GM12874 (cell line): ENCODE results near the gene AGAP2.

ENCODE experiments used
- TF ChIP-seq, protein P1 (sequence below): IDR thresholded peaks from 2 replicates; pipeline ENCODE4 v1.5.1; 2011; ENCODE audit warnings: low read depth, mild to moderate bottlenecking, control low read depth, low read length, moderate library complexity; ENCODE audit not compliant: insufficient read depth

AGAP2 gene

DNA sequence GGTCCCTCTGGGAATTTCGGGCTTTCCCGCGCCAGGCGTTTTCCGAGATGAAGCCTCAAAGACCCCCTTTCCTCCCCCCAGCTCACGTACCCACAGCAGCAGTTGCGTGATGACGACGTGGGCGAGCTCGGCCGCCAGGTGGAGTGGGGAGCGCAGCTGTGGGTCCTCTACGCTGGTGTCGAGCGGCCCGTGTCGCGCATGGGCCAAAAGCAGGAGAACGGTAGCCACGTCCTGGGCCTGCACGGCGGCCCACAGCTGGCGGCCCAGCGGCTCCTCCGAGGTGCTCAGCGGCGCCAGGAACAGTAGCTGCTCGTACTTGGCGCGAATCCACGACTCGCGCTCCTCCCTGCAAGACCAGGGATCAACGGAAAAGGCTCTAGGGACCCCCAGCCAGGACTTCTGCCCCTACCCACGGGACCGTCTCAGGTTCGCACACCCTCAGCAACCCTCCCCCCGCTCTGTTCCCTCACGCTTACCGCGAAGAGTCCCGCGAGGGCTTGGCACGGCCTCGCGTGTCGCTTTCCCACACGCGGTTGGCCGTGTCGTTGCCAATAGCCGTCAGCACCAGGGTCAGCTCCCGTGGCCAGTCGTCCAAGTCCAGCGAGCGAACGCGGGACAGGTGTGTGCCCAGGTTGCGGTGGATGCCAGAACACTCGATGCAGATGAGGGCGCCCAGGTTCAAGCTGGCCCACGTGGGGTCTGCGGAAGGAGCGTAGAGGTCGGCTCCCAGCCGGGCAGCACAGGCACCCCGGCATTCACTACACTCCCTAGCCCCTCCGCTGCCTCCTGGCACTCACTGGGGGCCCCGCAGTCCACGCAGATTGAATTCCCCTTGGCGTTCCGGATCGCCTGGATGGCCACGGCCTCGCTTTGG, 11.4 kb downstream of the AGAP2 start:
- TF ChIP-seq, protein P1, sequence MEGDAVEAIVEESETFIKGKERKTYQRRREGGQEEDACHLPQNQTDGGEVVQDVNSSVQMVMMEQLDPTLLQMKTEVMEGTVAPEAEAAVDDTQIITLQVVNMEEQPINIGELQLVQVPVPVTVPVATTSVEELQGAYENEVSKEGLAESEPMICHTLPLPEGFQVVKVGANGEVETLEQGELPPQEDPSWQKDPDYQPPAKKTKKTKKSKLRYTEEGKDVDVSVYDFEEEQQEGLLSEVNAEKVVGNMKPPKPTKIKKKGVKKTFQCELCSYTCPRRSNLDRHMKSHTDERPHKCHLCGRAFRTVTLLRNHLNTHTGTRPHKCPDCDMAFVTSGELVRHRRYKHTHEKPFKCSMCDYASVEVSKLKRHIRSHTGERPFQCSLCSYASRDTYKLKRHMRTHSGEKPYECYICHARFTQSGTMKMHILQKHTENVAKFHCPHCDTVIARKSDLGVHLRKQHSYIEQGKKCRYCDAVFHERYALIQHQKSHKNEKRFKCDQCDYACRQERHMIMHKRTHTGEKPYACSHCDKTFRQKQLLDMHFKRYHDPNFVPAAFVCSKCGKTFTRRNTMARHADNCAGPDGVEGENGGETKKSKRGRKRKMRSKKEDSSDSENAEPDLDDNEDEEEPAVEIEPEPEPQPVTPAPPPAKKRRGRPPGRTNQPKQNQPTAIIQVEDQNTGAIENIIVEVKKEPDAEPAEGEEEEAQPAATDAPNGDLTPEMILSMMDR = no peak

- TF ChIP-seq, protein P1 = peak; percentile 25; the same call in 1 of the 2 replicates
These were observed 12.2 kb downstream of the AGAP2 start for GRCh38 chr12:57726151-57726883.

GRCh38 chr12:57725851-57726150, 12.7 kb downstream of the AGAP2 start:
- TF ChIP-seq, protein P1 = no peak

DNA sequence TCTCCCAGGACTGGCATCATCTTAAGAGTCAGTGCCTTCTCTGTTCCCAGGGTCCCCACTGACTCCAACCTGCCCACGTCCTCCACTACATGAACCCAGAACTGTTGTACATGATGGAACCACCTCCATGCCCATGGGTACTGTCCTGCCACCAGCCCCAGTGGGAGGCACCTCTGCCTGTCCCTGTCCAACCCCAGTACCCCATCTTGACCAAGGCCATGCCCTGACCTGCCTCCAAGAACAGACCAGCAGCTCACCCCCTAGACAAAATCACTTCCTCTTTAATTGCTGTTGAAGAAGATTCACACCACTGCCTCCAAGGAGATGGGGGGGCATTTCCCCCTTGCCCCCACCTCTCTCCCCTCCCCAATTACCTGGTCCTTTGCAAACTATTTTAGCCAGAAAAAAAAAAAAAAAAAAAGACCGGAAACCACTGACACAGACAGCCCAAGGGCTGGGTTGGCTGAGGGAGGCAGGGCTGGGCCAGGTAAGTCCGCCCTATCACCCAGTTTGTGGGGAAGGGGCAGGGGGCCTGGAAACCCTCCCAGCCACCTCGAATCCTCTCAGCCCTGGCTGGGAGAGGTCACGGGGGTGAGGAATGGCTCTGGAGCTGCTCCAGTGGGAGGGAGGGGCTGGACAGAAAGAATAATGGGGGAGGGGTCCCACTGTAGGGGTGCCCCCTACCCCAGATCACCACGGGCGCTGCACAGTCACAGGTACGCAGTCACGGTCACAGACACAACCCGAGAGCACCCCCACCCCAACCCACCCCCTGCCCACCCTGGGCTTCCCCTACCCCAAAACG, 13.4 kb downstream of the AGAP2 start:
- TF ChIP-seq, protein P1 = no peak

DNA sequence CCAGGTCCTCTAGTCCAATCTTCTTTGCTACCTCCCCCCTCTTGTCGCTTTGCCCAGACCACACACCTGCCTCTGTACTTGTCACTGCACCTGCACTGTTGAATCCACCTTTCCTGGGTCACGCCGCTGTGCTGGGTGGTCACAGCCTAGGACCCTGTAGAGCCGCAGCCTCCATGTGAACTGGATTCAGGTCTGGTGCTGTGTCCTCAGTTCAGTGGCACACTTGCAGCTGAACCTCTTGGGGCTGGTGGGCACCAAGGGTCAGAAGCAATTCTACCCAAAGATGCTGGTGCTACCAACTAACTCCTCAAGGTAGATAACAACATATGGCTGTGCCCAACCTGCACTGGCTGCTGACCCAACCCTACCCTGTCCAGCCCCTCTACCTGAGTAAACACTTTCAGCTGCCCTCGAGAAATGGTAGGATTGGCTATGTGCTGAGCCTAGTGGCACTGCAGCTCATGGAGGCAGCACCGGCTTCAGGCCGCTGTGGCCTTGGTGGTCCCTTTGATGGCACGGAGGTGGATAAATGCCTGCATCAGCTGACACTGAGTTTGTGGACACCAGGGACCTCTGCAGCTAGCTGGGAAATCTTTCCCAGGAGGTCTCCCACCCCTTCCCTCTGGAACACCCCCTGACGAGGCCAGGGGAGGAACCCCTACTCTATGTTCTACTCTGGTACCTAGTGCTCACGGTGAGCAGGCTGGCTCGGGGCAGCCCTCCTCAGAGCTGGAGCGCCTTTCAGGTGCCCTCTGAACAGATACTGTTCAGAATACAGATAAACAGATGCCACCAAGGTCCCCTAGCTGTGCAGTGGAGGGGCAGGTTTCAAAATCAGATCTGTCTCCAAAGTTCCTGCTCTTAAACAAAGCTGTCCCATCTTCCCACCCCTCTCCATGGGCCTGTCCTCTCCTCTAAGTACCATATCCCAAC, 14.3 kb downstream of the AGAP2 start:
- TF ChIP-seq, protein P1 = no peak

- TF ChIP-seq, protein P1 = no peak
These were observed 14.9 kb downstream of the AGAP2 start for GRCh38 chr12:57723630-57723962.
